GM12874 (cell line): ENCODE data around the gene EIF5B.

ENCODE experiments used
- CTCF ChIP-seq: IDR thresholded peaks from 2 replicates; pipeline ENCODE4 v1.5.1; 2011; ENCODE audit warnings: low read depth, mild to moderate bottlenecking, control low read depth, low read length, moderate library complexity; ENCODE audit not compliant: insufficient read depth

Gene EIF5B

GRCh38 chr2:99395589-99396130 is 58.5 kb downstream of the EIF5B start:
- no peak for TF ChIP-seq CTCF

GRCh38 chr2:99397266-99397920 is 60.2 kb downstream of the EIF5B start:
- TF ChIP-seq CTCF: no peak

- TF ChIP-seq CTCF: no peak
These were observed 61.1 kb downstream of the EIF5B start for GRCh38 chr2:99398303-99398702.

GRCh38 chr2:99399063-99399462 is 61.9 kb downstream of the EIF5B start:
- no peak for TF ChIP-seq CTCF

- no peak for TF ChIP-seq CTCF
These were observed 62.6 kb downstream of the EIF5B start for GRCh38 chr2:99399795-99400194.

- no peak for TF ChIP-seq CTCF
These were observed 64.7 kb downstream of the EIF5B start for GRCh38 chr2:99401841-99402240.

GRCh38 chr2:99403084-99403483 is 65.9 kb downstream of the EIF5B start:
- TF ChIP-seq CTCF: no peak
